ENCODE results near the gene NELFB.

Gene NELFB

GRCh38 chr9:137254624-137255447, at the start of gene NELFB:
Gene NELFB, plus strand, starts transcription at chr9:137255327.
- peak; percentile 40 to 90 for DNase-seq

- no peak for DNase-seq
Observed at GRCh38 chr9:137206602-137207001, 48.5 kb upstream of the NELFB start.

- no peak for DNase-seq
Observed at GRCh38 chr9:137211532-137211931, 43.6 kb upstream of the NELFB start.

GRCh38 chr9:137212520-137212919, 42.6 kb upstream of the NELFB start:
- DNase-seq, result no peak

- DNase-seq, result no peak
Observed at GRCh38 chr9:137213160-137214060, 41.7 kb upstream of the NELFB start.

- no peak for DNase-seq
Observed at GRCh38 chr9:137214620-137215019, 40.5 kb upstream of the NELFB start.

GRCh38 chr9:137215196-137215986, 39.7 kb upstream of the NELFB start:
- no peak for DNase-seq

GRCh38 chr9:137216188-137216965, 38.8 kb upstream of the NELFB start:
- DNase-seq, result no peak

GRCh38 chr9:137217276-137218211, 37.6 kb upstream of the NELFB start:
- DNase-seq, result no peak

- DNase-seq, result no peak
Observed at GRCh38 chr9:137218212-137218753, 36.8 kb upstream of the NELFB start.

GRCh38 chr9:137218754-137219271, 36.3 kb upstream of the NELFB start:
- DNase-seq, result no peak

GRCh38 chr9:137219757-137220316, 35.3 kb upstream of the NELFB start:
- no peak for DNase-seq

GRCh38 chr9:137220317-137221094, 34.6 kb upstream of the NELFB start:
- no peak for DNase-seq

GRCh38 chr9:137221095-137221505, 34.0 kb upstream of the NELFB start:
- DNase-seq, result no peak

- no peak for DNase-seq
Observed at GRCh38 chr9:137221506-137222111, 33.5 kb upstream of the NELFB start.

- DNase-seq, result no peak
Observed at GRCh38 chr9:137222190-137223077, 32.7 kb upstream of the NELFB start, which contains the start of gene RNF208. Gene RNF208, minus strand, starts transcription at chr9:137222240. Its CDS starts 1,028 bp downstream, at chr9:137221212.

Measured in bone marrow (tissue), 2 donors.